ENCODE results near the gene MRPL16.

DNA sequence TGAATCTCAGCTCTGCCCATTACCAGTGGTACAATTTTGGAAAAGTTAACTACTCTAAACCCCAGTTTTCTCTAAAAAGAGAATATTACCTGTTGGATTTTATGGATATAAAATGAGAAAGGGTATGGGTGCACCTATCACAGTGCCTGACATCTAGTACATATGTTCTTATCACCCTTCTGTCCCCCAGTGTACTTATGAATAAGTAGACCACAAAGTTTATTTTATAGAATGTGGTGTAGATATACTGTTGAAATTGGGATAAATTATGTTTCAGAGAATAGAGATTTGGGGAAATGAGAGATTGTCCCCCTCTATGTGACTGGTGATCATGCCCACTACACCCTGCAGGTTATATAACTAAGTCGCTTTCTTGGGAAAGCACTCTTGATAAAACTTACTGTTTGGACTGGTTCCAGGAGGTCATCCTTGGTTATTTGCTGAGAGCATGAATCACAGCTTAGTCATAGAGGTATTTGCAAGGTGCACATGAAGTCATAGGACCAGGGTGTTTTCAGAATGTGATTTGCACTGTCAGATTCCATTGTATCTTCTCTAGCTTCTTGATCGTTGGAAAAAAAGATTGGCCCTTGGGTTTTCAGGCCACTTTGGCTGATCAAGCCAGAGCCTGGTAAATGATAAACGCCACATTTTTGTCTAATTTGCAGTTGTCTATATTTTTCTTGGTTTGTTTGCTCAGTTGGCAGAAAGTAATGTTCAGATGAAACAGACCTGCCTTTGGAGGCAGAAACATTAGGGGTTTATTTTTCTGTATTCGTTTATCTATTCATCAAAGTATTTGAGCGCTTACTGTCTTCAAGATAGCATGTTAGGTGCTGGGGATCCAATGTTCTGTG is 34.1 kb downstream of the MRPL16 start:
- TF ChIP-seq, protein P1, sequence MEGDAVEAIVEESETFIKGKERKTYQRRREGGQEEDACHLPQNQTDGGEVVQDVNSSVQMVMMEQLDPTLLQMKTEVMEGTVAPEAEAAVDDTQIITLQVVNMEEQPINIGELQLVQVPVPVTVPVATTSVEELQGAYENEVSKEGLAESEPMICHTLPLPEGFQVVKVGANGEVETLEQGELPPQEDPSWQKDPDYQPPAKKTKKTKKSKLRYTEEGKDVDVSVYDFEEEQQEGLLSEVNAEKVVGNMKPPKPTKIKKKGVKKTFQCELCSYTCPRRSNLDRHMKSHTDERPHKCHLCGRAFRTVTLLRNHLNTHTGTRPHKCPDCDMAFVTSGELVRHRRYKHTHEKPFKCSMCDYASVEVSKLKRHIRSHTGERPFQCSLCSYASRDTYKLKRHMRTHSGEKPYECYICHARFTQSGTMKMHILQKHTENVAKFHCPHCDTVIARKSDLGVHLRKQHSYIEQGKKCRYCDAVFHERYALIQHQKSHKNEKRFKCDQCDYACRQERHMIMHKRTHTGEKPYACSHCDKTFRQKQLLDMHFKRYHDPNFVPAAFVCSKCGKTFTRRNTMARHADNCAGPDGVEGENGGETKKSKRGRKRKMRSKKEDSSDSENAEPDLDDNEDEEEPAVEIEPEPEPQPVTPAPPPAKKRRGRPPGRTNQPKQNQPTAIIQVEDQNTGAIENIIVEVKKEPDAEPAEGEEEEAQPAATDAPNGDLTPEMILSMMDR (IDR thresholded peaks at IDR 0.05; ENCODE audit: insufficient read depth, low read length, poor library complexity, severe bottlenecking) = no peak
- TF ChIP-seq EZH2phosphoT487 (conservative IDR thresholded peaks at IDR 0.05; ENCODE audit: low read length) = no peak
